Astrocyte of the hippocampus (primary cell): ENCODE results near the gene COL4A2.
A peak's percentile ranks its signal among the peaks of the same experiment; 100 is the strongest.

Experiments
- DNase-seq: peaks from one replicate; pipeline ENCODE4 v3.0.0; 2011; ENCODE audit warnings: low read depth, low spot score

Gene COL4A2

DNA sequence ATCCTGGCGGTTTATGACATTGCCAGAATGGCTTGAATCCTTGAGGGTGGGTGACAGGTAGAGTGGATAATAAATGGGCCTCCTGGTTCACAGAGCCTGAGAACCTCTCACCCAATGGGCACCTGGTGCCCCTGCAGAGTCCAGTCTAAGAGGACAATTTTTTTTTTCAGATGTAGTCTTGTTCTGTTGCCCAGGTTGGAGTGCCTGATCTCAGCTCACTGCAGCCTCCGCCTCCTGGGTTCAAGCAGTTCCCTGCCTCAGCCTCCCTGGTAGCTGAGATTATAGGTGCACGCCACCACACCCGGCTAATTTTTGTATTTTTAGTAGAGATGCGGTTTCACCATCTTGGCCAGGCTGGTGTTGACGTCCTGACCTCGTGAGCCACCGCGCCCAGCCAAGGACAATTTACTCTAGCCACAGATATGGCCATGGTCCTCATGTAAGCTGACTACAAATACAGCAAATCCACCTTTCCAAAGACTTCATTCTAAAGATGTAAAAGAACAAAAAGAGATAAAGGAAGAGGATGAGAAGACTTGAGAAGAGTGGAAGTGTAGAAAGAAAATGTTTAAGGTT, 33.0 kb downstream of the COL4A2 start:
- no peak for DNase-seq

DNA sequence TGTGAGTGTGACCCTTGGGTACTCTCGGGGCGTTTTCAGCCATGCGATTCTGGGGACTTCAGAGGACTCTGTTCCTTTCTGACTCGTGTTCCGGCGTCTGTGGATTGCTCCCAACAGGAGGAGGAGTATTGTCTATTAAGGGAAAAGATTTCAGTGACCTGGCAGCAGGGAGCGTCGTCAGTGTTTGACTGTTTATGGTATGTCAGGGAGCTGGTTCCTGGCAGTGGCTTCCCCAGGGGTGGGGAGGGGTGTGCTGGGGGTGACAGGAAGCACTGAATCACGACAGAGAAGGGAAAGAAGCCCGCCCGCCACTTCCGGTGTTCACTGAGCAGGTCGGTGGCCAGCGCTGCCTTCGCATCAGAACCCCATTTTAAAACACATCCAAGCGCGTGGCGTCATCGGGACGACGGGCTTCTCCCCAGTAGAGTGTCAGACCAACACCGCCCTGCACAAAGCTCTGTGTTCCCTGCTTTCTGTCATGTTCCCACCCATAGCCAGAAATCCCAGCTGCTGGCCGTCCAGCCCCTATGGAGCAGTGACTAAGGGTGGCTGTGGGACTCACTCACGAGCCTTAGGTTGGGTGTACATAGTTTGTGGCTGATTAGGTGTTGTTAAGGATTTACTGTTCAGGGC, 33.8 kb downstream of the COL4A2 start:
- peak; percentile 79 for DNase-seq

DNA sequence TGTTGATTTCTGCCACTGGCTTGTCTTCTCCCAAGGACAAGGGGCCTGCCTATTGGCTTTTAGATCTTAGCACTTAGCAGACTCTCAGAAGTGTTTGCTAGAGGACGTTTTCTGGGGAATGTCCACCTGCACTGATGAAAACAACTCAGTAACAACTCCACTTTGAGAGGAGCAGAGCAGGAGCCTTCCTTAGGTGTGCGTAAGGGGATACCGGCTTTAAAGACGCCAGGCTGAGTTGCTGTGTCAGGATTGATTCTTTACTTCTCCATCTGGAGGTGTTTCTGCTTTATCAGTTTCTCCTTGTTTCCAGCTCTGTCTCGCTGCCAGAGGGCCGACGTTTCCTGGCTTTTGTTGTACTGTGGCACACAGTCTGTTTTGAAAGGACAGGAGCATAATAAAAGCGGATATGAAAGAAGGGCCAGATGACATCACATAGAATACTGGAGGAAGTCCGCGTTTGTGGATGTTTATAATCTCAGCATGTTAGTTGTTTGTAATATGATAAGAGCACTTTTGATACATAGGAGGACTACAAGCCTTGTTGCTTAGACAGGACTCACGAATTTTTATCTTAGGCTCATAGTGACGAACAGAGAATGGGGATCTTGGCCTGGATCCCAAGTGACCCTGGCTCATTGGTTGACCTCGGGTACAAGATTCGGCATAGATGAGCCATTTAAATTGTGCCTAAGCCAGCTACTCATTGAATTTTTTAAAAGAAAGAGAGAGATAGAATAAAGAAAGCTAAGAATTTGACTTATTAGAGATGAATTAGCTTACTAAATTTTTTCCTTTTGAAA, 34.6 kb downstream of the COL4A2 start:
- DNase-seq = peak; percentile 70

DNA sequence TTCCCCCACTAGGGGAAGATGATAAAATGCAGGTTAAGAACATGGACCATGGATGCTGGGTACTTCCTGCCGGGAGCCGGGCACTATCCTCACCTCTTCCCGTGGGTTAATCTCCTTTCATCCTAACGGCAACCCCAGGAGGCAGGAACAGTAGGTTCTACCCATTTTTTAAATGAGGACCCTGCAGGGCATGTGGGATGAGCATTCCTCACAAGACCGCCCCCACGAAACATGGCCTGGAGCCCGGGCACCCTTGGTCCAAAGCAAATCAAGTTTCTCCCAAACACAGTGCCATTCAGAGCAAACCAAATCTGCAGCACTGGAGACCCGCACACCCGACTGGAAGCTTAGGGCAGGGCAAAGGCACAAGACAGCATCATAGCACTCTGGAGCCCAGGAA, 35.4 kb downstream of the COL4A2 start:
- DNase-seq = no peak

DNA sequence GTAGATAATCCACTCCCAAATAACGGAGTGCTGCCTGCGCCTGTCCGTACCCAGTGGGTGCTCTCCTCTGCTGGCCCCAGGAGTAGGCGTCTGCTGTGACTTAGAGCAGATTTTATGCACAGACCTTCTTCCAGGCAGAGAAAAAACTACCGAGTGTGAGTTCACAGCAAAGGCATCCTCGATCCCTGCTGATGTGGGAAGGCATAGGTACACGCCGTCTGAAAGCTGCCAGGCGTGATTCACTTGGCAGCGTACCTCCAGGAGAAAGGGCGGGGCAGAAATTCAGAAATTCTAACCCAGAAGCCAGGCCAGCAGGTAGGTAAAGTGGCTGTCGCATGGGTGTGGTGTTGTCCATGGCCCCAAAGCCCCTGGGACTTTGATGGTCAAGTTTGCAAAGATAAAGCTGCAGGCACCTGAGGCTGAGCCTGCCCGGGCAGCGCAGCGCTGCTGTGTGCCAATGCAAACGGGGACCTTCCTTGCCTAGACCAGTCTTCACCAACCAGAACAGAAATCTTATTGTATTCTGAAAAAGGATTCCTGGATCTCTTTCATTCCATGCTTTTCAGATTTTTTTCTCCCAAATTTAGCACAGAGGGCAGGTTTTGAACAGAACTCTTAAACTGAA, 36.3 kb downstream of the COL4A2 start:
- DNase-seq = peak; percentile 86

DNA sequence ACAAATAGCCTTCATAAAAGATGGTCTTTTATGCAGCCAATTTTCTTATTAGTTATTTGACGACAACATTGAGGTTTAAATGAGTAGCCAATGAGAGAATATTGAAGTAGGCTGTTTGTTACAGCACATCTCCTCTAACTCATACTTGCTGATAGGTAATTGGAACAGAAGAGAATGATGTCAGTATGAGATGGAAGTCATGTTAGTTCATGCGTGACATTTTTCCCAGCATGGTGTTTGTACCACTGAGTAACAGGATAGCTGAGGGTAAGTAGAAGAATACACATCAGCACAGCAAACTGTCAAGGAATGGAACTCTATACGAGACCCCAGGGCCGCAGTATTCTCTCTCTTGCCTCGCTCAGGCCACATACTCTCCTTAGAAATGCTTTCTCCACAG, 37.2 kb downstream of the COL4A2 start:
- no peak for DNase-seq

DNA sequence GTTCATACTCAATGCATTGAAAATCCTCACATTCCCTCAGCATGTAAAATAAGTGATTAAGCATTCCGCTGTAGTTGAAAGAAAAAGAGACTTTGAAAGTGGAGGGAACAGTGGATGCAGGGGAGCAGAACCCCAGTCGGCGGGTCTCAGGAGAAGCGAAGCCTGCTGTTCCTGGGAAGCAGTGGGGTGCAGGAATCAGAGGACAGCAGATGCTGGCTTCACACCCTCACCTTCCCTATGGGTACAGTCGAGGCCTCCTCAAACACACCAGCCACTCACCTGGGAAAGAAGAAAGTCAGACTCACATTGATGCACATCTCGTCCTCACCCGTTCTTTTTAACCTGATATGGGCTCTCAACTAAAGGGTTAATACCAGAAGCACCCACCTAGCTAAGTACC, 38.2 kb downstream of the COL4A2 start:
- no peak for DNase-seq

DNA sequence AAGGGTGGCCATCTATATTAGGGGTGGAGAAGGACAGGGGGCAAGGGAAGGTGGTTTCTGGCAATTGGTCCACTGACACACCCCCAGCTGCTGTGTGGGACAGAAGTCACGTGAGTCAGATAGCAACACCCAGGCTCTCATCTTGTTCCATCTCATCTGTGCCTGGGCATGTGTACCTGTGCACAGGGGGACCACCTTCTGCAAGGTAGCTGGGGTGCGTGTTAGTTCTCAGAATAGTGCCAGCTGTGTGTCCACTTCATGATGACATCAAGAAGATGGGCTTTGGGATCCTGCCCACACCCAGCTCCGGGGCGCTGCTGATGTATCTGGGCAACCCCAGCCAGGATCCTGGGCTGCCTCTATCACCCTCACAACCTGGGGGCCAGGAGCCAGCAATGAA, 38.6 kb downstream of the COL4A2 start:
- DNase-seq = no peak

DNA sequence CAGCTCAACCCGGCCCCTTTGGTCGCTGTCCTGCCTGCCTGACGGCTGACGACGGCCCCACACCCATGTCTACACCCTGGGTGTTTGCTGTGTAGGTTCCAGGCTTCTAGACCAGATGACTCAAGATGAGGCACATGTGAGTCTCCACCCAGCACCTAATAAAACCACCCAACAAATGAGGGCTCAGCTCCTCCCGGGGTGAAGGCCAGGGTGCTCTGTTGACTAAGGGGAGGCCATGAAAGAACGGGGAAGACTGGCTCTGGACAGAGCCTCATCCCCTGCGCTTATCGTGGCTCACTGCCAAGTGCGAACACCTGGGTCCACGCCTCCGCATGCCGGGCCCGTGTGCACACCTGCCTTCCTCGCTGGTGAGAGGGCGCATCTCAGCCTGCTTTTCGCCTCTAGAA, 39.6 kb downstream of the COL4A2 start:
- no peak for DNase-seq

DNA sequence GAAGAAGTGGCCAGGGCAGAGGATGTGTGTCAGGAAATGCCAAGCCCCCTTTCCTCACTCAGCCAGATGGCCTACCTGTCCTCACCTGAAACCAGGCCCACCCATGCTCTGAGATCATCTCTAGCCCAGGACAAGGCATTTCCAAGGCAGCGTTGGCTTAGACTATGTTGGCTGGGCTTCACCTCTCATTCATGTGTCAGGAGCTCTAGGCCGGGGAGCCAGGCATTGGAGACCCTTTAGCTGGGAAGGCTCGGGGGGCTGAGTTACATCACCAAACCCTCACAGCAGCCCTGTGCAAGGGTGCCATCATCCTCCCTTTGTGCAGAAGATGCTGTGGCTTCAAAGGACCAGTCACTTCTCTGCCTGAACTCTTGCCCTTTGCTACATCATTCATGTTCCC, 40.0 kb downstream of the COL4A2 start:
- DNase-seq = no peak

DNA sequence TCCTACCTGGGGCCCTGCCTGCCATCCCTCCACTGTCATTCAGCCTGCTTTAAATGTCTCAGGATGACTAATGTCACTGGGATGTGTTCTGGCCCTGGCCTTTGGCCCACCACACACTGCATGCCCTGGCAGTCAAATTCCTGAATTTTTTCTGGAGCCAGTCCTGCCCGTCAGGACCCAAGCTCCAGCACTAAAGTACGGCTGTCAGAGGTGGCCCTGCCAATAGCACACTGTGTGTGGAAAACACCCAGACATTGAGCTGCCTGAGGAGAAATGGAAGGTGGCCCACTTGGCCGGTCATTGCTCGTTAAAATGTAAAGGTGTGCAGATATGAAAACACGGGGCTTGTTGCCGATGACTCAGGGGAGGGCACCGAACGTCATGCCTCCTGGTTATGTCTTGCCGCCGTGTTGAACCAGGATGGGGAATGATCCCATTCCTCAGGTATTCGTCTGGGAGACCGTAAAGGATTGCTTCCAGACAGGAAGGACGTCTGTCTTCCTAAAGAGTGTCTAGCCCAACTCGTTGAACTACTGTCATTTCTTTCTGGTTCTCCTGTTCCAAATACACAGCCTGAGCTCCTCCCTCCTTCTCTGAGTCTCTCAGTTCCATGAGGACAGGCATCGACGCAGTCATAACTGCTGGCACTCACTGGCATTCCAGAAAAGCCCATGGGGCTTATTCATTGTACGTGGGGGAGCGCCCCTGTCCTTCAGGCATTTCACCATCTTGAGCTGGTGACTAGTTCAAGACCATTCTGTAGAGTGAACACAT, 40.6 kb downstream of the COL4A2 start:
- DNase-seq = peak; percentile 95

DNA sequence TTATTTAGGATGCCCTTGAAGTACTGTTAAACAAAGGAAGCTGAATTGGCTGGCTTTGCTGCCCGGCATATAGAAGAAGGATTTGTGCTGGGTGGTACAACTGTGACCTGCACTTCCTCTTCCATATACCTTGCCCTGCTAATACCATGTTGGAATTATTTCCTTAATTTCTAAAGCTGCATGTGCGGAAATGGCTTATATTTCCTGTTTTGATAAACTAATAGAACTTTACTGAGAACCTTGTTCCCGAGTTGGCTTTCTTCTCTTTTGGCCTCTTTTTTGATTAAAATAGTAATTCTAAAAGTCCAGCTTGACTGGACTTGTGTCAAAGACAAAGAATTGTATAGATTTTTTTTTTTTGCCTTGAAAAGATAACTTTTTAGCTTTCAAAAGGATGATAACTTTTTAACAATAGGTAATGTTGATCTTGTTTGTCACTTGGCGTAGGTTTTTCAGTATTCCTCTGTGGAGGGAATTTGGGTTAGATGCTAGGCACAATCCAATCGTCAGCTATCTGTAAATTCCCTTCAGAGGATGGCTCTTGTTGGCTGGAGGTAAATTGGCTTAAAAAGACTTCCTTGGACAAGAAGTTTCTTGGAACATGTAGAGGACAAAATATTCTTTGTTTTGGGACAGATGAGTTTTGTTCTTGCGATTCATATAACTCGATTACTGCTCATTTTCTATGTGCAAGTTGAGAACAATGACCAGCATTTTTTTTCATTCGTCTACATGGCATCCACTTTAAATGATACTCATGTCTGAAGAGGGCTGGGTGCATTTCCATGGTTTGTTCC, 41.4 kb downstream of the COL4A2 start:
- no peak for DNase-seq

DNA sequence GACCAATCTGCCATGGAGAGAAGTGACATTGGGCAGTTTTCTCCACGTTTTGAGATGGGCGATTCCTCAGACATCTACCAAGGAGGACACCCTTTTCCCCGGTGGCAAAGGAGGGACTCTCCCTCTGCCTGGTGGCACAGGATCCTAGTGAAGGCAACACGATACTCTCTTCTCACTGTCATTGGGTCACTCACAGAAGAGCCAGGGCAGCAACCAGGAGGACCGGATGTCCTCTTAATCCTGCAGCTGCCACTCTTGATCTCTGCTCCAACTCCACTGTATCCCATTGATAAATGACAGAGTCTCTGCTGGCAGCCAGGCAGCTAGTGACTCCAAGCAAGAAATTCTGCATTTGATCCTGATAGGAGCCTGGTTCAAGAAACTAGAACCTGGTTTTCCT, 42.2 kb downstream of the COL4A2 start:
- DNase-seq = no peak

DNA sequence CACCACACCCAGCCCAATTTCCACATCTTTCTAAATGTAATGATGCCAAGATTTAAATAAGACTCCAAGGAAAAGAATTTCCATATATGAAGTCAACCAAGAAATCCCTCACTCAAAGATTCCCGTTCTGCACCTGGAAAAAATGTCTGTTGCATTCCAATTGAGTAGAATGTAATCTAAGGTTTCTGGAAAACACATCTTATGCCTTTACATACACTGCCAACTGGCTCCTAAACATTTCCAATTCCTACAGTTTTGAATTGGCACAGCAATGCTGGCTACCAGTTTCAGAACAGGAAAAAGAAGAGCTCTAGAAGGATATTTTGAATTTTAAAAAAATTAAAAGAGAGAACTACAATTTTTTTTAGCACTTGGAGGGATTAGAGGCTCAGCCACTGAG, 43.0 kb downstream of the COL4A2 start:
- DNase-seq = no peak

DNA sequence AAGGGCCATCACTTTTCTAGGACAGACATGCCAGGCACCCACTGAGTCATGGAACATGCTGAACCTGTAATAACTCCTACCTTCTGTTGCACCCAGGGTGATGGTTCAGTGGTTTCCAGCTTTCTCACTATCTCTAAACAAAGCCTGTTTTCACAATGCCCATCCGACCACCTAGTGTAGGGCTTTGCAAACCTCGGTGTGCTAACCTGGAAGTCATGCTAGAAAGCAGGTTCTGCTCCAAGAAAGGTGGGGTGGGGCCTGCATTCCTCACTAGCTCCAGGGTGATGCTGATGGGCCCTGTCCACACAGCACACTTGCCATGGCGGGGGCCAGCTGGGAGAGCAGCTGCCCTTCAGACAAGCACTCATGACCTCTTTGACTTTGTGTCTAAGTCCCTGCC, 43.4 kb downstream of the COL4A2 start:
- no peak for DNase-seq

DNA sequence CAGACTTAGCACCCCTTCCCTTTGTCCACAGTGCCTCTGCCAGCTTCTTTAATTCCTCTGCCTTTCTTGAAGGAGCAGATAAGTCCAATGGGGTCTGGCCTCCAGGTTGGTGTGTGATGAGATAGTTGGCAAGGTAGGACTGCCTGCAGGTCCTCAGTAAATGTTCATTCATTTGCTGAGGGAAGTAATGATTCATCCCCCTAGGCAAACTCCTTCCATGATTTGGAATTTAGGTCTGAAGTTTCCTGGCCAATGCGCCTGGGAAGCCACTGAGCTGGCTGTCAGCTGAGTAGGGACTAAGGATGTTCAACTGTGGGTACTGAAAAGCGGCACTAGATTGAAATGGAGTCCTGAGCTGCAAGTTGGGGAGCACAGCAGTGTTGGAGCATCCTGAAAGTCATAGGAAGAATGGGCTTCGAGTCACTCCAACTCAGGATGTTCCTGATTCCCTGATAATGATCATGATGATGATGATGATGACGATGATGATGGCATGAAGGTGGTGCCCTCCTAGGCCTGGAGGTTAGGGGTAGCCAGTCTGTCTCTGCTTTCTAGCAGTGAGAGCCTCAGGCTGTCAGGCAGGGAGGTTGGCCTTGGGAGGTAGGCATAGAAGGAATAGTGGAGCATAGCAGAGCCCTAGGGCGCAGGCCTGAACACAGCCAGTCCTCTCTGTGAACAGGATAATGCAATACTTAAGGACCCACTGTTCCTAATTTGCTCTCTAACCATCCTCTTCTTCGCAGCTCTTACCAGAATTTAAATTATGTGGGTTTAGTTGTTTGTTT, 44.7 kb downstream of the COL4A2 start:
- DNase-seq = no peak

DNA sequence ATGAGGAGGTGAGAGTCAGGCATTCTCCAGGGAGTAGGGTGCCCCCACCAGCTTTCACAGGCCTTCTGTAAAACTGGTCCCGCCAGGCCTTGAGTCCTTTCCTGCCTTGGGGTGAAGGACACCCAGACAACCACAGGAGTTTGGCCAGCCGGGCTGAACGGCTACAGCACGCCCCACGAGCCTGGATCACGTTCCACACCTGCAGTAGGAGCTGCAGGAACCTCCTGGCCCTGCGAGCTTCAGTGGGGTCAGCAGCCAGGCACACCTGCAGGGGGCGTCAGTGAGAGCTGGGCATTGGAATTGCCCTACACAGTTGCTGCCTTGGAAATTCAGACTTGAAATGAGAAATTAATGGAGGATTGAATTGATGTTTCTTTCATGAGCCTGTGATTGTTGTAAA, 45.7 kb downstream of the COL4A2 start:
- DNase-seq = no peak

DNA sequence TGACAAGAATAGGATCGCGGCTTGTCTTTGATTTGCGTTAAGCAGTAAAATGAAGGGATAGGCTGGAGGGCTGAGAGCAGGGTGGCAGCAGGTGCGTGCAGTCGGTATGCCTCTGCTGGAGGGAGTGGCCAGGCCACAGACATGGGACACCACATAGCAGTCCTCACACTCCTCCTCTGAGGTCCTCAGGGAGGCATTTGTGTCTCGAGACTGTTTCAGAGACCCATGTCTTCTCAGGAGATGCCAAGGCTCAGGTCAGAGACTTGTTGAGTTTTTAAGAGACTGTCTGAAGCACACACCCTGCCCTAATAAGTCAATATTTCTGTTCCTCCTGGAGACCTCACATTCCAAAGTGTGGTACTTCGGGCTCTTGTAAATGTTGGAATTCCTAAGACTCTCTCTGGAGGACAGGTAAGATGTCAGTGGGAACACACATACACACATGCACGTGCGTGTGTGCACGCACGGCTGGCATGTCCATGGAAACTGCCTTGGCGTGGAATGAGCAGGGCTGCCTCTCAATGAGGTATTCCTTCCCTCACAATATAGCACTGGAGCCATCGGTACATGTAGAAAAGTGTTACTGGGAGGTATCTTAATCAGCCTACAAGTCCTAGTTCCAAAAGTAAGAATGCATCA, 46.4 kb downstream of the COL4A2 start:
- DNase-seq = no peak

DNA sequence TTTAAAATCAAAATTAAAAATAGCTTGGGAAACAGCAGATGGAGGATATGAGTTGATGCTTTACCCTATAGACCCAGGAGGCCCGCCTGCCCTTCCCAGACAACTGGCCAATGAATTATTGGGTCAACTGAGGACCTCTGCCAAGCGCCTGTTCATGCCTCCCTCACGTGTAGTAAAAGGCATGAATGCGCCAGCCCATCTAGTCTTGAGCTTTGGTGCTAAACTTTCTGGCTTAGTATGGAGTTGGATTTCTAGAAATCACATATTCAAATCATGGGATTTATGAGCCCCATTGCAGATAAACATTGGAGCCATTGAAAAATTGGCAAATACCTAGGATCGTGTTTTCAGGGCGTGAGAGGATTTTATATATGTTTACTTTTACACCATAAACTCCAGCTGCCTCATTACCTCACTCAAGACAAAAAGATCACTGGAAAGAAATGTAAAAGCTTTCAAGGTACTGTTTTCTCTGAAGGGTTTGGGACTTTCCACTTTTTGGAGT, 47.1 kb downstream of the COL4A2 start:
- DNase-seq = no peak
